ENCODE results near the gene KRT76. TPM values are rescaled to one million over a fixed set of nuclear protein-coding genes. Genes with fewer than 3 reads are reported as not detected.

The KRT76 gene
- total RNA-seq, 1 donor from 2014 or later = not detected

GRCh38 chr12:52812073-52812400 is 34.9 kb upstream of the KRT76 start:
- Histone ChIP-seq H3K9me3 (replicated peaks) (no peaks in the 10 kb centered on the region), H3K4me1 (peaks cover 6% of the 10 kb centered on the region), H3K4me3 (no peak overlapping the region), H3K27ac (replicated peaks) (no peak overlapping the region), H3K27me3 (ENCODE audit: low read depth) (peaks cover 32% of the 10 kb centered on the region), H3K36me3 (no peaks in the 10 kb centered on the region)
- DNase-seq = no peak
- TF ChIP-seq, protein P1, sequence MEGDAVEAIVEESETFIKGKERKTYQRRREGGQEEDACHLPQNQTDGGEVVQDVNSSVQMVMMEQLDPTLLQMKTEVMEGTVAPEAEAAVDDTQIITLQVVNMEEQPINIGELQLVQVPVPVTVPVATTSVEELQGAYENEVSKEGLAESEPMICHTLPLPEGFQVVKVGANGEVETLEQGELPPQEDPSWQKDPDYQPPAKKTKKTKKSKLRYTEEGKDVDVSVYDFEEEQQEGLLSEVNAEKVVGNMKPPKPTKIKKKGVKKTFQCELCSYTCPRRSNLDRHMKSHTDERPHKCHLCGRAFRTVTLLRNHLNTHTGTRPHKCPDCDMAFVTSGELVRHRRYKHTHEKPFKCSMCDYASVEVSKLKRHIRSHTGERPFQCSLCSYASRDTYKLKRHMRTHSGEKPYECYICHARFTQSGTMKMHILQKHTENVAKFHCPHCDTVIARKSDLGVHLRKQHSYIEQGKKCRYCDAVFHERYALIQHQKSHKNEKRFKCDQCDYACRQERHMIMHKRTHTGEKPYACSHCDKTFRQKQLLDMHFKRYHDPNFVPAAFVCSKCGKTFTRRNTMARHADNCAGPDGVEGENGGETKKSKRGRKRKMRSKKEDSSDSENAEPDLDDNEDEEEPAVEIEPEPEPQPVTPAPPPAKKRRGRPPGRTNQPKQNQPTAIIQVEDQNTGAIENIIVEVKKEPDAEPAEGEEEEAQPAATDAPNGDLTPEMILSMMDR (IDR thresholded peaks at IDR 0.05; ENCODE audit: borderline replicate concordance) = no peak
- intact Hi-C loops (cut with micrococcal nuclease) = no loop called here

- peaks cover 28% of the 10 kb centered on the region for H3K27me3 ChIP-seq (ENCODE audit: low read depth)
- TF ChIP-seq, protein P1 (IDR thresholded peaks at IDR 0.05; ENCODE audit: borderline replicate concordance) = no peak
- peaks cover 6% of the 10 kb centered on the region for H3K4me1 ChIP-seq
- DNase-seq = no peak
- H3K4me3 ChIP-seq = no peak overlapping the region
- H3K36me3 ChIP-seq = no peaks in the 10 kb centered on the region
- no peak overlapping the region for H3K27ac ChIP-seq (replicated peaks)
- intact Hi-C loops (cut with micrococcal nuclease) = no loop called here
- no peaks in the 10 kb centered on the region for H3K9me3 ChIP-seq (replicated peaks)
Observed at GRCh38 chr12:52811191-52812072, 34.3 kb upstream of the KRT76 start.

DNA sequence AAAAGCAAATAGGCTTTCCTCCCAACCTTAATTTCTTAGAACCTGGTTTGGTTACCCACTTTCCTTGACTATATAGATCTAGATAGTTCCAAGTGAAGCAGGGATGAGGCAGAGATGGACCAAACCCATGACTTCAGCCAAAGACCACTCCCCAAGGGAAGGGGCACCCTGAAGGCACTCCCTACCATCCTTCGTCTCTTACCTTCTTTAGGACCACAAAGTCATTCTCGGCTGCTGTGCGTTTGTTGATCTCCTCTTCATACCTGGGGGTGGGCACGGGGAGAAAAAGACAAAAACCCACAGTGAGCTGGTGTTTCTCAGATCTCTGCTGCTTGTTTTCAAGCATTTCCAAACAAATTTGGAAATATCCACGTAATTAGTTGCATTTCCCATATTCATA is 33.4 kb upstream of the KRT76 start:
- peaks cover 6% of the 10 kb centered on the region for H3K4me1 ChIP-seq
- intact Hi-C loops (cut with micrococcal nuclease) = no loop called here
- H3K27ac ChIP-seq (replicated peaks) = no peak overlapping the region
- H3K9me3 ChIP-seq (replicated peaks) = no peaks in the 10 kb centered on the region
- no peak overlapping the region for H3K4me3 ChIP-seq
- DNase-seq = no peak
- TF ChIP-seq, protein P1 (IDR thresholded peaks at IDR 0.05; ENCODE audit: borderline replicate concordance) = no peak
- no peaks in the 10 kb centered on the region for H3K36me3 ChIP-seq
- peaks cover 34% of the 10 kb centered on the region for H3K27me3 ChIP-seq (ENCODE audit: low read depth)

GRCh38 chr12:52809166-52809565 is 32.0 kb upstream of the KRT76 start:
- intact Hi-C loops (cut with micrococcal nuclease) = no loop called here
- no peaks in the 10 kb centered on the region for H3K9me3 ChIP-seq (replicated peaks)
- peaks cover 34% of the 10 kb centered on the region for H3K27me3 ChIP-seq (ENCODE audit: low read depth)
- H3K27ac ChIP-seq (replicated peaks) = no peak overlapping the region
- TF ChIP-seq, protein P1 (IDR thresholded peaks at IDR 0.05; ENCODE audit: borderline replicate concordance) = no peak
- H3K36me3 ChIP-seq = no peaks in the 10 kb centered on the region
- no peak overlapping the region for H3K4me3 ChIP-seq
- H3K4me1 ChIP-seq = peaks cover 3% of the 10 kb centered on the region
- DNase-seq = no peak

- no peaks in the 10 kb centered on the region for H3K4me1 ChIP-seq
- peaks cover 34% of the 10 kb centered on the region for H3K27me3 ChIP-seq (ENCODE audit: low read depth)
- DNase-seq = no peak
- H3K36me3 ChIP-seq = no peaks in the 10 kb centered on the region
- H3K4me3 ChIP-seq = no peak overlapping the region
- TF ChIP-seq, protein P1 (IDR thresholded peaks at IDR 0.05; ENCODE audit: borderline replicate concordance) = no peak
- H3K9me3 ChIP-seq (replicated peaks) = no peaks in the 10 kb centered on the region
- no peak overlapping the region for H3K27ac ChIP-seq (replicated peaks)
- intact Hi-C loops (cut with micrococcal nuclease) = no loop called here
Observed at GRCh38 chr12:52808573-52809160, 31.5 kb upstream of the KRT76 start.

All from left ventricle myocardium inferior (tissue), 1 donor.